H9 (cell line): ENCODE results near the gene ABCC4. TPM values are rescaled to one million over a fixed set of nuclear protein-coding genes. Genes with fewer than 3 reads are reported as not detected.

Source experiments
- DNase-seq: peaks from one replicate; pipeline ENCODE4 v3.0.0-alpha.2; 2017
- H2AFZ ChIP-seq: one replicate; pipeline ENCODE4 v1.6.1; 2013; ENCODE audit warnings: mild to moderate bottlenecking, low read length, control low read depth, moderate library complexity
- H2AK5ac ChIP-seq: 2 replicates; pipeline ENCODE4 v1.6.1; 2013; ENCODE audit warnings: low read length, control low read depth, mixed read lengths; ENCODE audit not compliant: insufficient read length
- H2BK120ac ChIP-seq: one replicate; pipeline ENCODE4 v1.6.1; 2013; ENCODE audit warnings: low read depth, mild to moderate bottlenecking, low read length, control low read depth, inconsistent platforms; ENCODE audit not compliant: poor library complexity, severe bottlenecking
- H2BK12ac ChIP-seq: 2 replicates; pipeline ENCODE4 v1.6.1; 2013; ENCODE audit warnings: low read length, control low read depth, mixed read lengths, low read depth; ENCODE audit not compliant: insufficient read length
- H2BK15ac ChIP-seq: 2 replicates; pipeline ENCODE4 v1.6.1; 2013; ENCODE audit warnings: low read depth, low read length, control low read depth
- H2BK20ac ChIP-seq: one replicate; pipeline ENCODE4 v1.6.1; 2013; ENCODE audit warnings: low read depth, mild to moderate bottlenecking, low read length, control low read depth, inconsistent platforms; ENCODE audit not compliant: poor library complexity, severe bottlenecking
- H2BK5ac ChIP-seq: 2 replicates; pipeline ENCODE4 v1.6.1; 2013; ENCODE audit warnings: low read length, control low read depth, mixed read lengths; ENCODE audit not compliant: insufficient read length
- H3K14ac ChIP-seq: 2 replicates; pipeline ENCODE4 v1.6.1; 2013; ENCODE audit warnings: low read length, control low read depth; ENCODE audit not compliant: insufficient read depth
- H3K18ac ChIP-seq: 2 replicates; pipeline ENCODE4 v1.6.1; 2013; ENCODE audit warnings: low read depth, mild to moderate bottlenecking, mixed read lengths, low read length, control low read depth; ENCODE audit not compliant: insufficient read length
- H3K23ac ChIP-seq: 2 replicates; pipeline ENCODE4 v1.6.1; 2013; ENCODE audit warnings: low read length, control low read depth, mixed read lengths, low read depth; ENCODE audit not compliant: insufficient read length
- H3K23me2 ChIP-seq: 2 replicates; pipeline ENCODE4 v1.6.1; 2013; ENCODE audit warnings: low read depth, mild to moderate bottlenecking, mixed read lengths, low read length, control low read depth; ENCODE audit not compliant: insufficient read length, poor library complexity, severe bottlenecking
- H3K27ac ChIP-seq: 2 replicates; pipeline ENCODE4 v1.5.1; 2013; ENCODE audit warnings: low read length, control low read depth, mixed read lengths, low read depth; ENCODE audit not compliant: insufficient read length
- H3K27me3 ChIP-seq: 2 replicates; pipeline ENCODE4 v1.6.1; 2013; ENCODE audit warnings: low read length, control low read depth, inconsistent platforms; ENCODE audit not compliant: insufficient read depth
- H3K4ac ChIP-seq: 2 replicates; pipeline ENCODE4 v1.6.1; 2013; ENCODE audit warnings: low read depth, mild to moderate bottlenecking, control low read depth, inconsistent platforms, low read length, moderate library complexity
- H3K4me1 ChIP-seq: 2 replicates; pipeline ENCODE4 v1.6.1; 2013; ENCODE audit warnings: low read length, control low read depth, inconsistent platforms; ENCODE audit not compliant: insufficient read depth
- H3K4me2 ChIP-seq: 2 replicates; pipeline ENCODE4 v1.6.1; 2013; ENCODE audit warnings: low read length, control low read depth, mixed read lengths; ENCODE audit not compliant: insufficient read length, insufficient read depth
- H3K56ac ChIP-seq: 2 replicates; pipeline ENCODE4 v1.6.1; 2013; ENCODE audit warnings: low read depth, mild to moderate bottlenecking, mixed read lengths, low read length, control low read depth; ENCODE audit not compliant: insufficient read length
- H3K79me1 ChIP-seq: 2 replicates; pipeline ENCODE4 v1.6.1; 2013; ENCODE audit warnings: low read depth, mild to moderate bottlenecking, moderate library complexity, low read length, control low read depth, inconsistent platforms; ENCODE audit not compliant: insufficient read depth, poor library complexity, severe bottlenecking
- H3K79me2 ChIP-seq: 2 replicates; pipeline ENCODE4 v1.6.1; 2013; ENCODE audit warnings: low read length, control low read depth, inconsistent platforms; ENCODE audit not compliant: insufficient read depth
- H3K9ac ChIP-seq: 2 replicates; pipeline ENCODE4 v1.6.1; 2013; ENCODE audit warnings: low read length, control low read depth, mixed read lengths; ENCODE audit not compliant: insufficient read length; ENCODE audit errors: extremely low read depth
- H3K9me3 ChIP-seq: one replicate; pipeline ENCODE4 v1.6.1; 2013; ENCODE audit warnings: low read depth, low read length, inconsistent platforms; ENCODE audit not compliant: control insufficient read depth
- H3T11ph ChIP-seq: one replicate; pipeline ENCODE4 v1.6.1; 2013; ENCODE audit warnings: mild to moderate bottlenecking, low read length, control low read depth, inconsistent platforms
- H4K20me1 ChIP-seq: one replicate; pipeline ENCODE4 v1.6.1; 2013; ENCODE audit not compliant: control insufficient read depth, insufficient read length, insufficient read depth
- H4K5ac ChIP-seq: 2 replicates; pipeline ENCODE4 v1.6.1; 2013; ENCODE audit warnings: low read depth, mild to moderate bottlenecking, mixed read lengths, low read length, control low read depth; ENCODE audit not compliant: insufficient read length
- H4K8ac ChIP-seq: replicated peaks from 2 replicates; pipeline ENCODE4 v1.6.1; 2013; ENCODE audit warnings: low read length, control low read depth, mixed read lengths, low read depth; ENCODE audit not compliant: insufficient read length
- H4K91ac ChIP-seq: 2 replicates; pipeline ENCODE4 v1.6.1; 2013; ENCODE audit warnings: low read depth, mild to moderate bottlenecking, moderate library complexity, mixed read lengths, low read length, control low read depth; ENCODE audit not compliant: insufficient read length
- H3K27ac Mint-ChIP-seq, 3 experiments: 2 replicates in 2 of 3; 3 replicates in 1 of 3; pipeline ENCODE4 v1.8.0; 2020 to 2021; ENCODE audit warnings: mixed read lengths in 3 of 3, mild to moderate bottlenecking in 1 of 3, moderate library complexity in 1 of 3
- H3K27me3 Mint-ChIP-seq: 2 replicates; pipeline ENCODE4 v1.8.0; 2021; ENCODE audit warnings: low read depth, mild to moderate bottlenecking, moderate library complexity, mixed read lengths
- H3K36me3 Mint-ChIP-seq, 3 experiments: 2 replicates in 2 of 3; 3 replicates in 1 of 3; pipeline ENCODE4 v1.8.0; 2020 to 2021; ENCODE audit warnings: low read depth in 3 of 3, mixed read lengths in 3 of 3; ENCODE audit not compliant: insufficient read depth in 1 of 3
- H3K4me1 Mint-ChIP-seq, 2 experiments: 2 replicates each; pipeline ENCODE4 v1.8.0; 2020; ENCODE audit warnings: mixed read lengths in 2 of 2
- H3K4me3 Mint-ChIP-seq, 2 experiments: 2 replicates in 1 of 2; 3 replicates in 1 of 2; pipeline ENCODE4 v1.8.0; 2020 to 2021; ENCODE audit warnings: mild to moderate bottlenecking in 2 of 2, mixed read lengths in 2 of 2, moderate library complexity in 1 of 2
- H3K9me3 Mint-ChIP-seq, 2 experiments: 2 replicates in 1 of 2; 3 replicates in 1 of 2; pipeline ENCODE4 v1.8.0; 2020; ENCODE audit warnings: mild to moderate bottlenecking in 2 of 2, mixed read lengths in 2 of 2, moderate library complexity in 1 of 2
- CTCF ChIP-seq: fragments of 200-600 bp; sonication (generic); conservative IDR thresholded peaks from 3 replicates; pipeline ENCODE4 v1.8.0; 2021; ENCODE audit warnings: antibody characterized with exemption, mild to moderate bottlenecking
- WGBS: extraction: QIAGEN DNeasy Blood & Tissue Kit; methylation state at CpG from one replicate; pipeline ENCODE4 v1.1.7; 2013; ENCODE audit warnings: missing lambda C conversion rate, low lambda C conversion rate, mixed read lengths; ENCODE audit not compliant: insufficient read length; ENCODE audit errors: extremely low coverage; 5-methylcytosine and 5-hydroxymethylcytosine counted together
- total RNA-seq: library from RNA; stranded (reverse); gene quantifications from 2 replicates; pipeline ENCODE4 v1.2.1, GENCODE V29; 2021

The ABCC4 gene
- total RNA-seq, 1 experiment from 2014 or later = 5.9 TPM

- Mint-ChIP-seq H3K27me3 (no peaks in the 10 kb centered on the region; the same call in 1 of the 2 replicates), H3K36me3 (no peaks in the 10 kb centered on the region), H3K4me3 (no peak overlapping the region), H3K27ac (no peak overlapping the region), H3K4me1 (peaks cover 22 to 23% of the 10 kb centered on the region in 2 experiments), H3K9me3 (no peaks in the 10 kb centered on the region; a peak in 1 of 5 replicates)
- Histone ChIP-seq H3K27me3 (no peaks in the 10 kb centered on the region), H4K8ac (no peak overlapping the region), H3K14ac (no peak overlapping the region), H3T11ph (no peak overlapping the region), H3K9ac (no peak overlapping the region), H3K23me2 (no peaks in the 10 kb centered on the region), H2BK120ac (no peak overlapping the region), H4K20me1 (no peaks in the 10 kb centered on the region), H3K56ac (no peak overlapping the region), H3K4ac (no peak overlapping the region), H2BK20ac (no peak overlapping the region), H3K27ac (no peak overlapping the region), H3K23ac (no peak overlapping the region), H3K4me2 (no peak overlapping the region), H3K79me1 (no peaks in the 10 kb centered on the region), H3K9me3 (no peaks in the 10 kb centered on the region), H2BK12ac (no peak overlapping the region), H2BK15ac (no peak overlapping the region), H4K5ac (no peak overlapping the region), H3K4me1 (peaks cover 4% of the 10 kb centered on the region; the same call in 1 of the 2 replicates), H3K18ac (no peak overlapping the region), H3K79me2 (no peaks in the 10 kb centered on the region), H2AFZ (no peak overlapping the region), H2BK5ac (no peak overlapping the region), H2AK5ac (no peak overlapping the region), H4K91ac (no peak overlapping the region)
- no CpG with 5 or more reads among the region's 12 CpGs for WGBS
- DNase-seq = no peak
- no peak for TF ChIP-seq CTCF
These were observed 293.9 kb downstream of the ABCC4 start for GRCh38 chr13:95007322-95007721.
